ENCODE results near the gene CSGALNACT2.

CSGALNACT2 gene

DNA sequence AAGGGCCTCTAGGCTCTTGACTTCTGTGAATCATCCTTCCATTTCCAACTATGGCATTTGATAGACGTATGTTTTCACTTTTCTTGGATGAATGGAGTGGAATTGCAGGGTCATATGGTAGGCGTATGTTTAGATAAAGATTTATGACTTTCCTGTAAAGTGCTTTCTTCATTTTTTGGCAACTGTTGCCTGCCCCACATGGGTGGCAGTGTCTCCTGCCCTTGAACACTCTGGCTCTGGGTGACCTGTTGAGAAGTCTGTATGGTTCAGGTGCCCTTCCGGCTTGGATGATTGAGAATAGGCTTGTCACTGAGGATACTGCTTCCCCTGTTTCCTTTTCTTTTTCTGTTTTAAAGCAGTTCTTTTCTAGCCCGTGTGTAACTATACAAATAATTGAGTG is 38.3 kb upstream of the CSGALNACT2 start:
- no peaks in the 10 kb centered on the region for H4K20me1 ChIP-seq (ENCODE audit: insufficient read depth, low read length)
- H3K36me3 ChIP-seq (replicated peaks; ENCODE audit: low read depth, low read length), result no peaks in the 10 kb centered on the region
- no peak overlapping the region for H3K4me3 ChIP-seq (ENCODE audit: low read length)
- TF ChIP-seq, protein P1, sequence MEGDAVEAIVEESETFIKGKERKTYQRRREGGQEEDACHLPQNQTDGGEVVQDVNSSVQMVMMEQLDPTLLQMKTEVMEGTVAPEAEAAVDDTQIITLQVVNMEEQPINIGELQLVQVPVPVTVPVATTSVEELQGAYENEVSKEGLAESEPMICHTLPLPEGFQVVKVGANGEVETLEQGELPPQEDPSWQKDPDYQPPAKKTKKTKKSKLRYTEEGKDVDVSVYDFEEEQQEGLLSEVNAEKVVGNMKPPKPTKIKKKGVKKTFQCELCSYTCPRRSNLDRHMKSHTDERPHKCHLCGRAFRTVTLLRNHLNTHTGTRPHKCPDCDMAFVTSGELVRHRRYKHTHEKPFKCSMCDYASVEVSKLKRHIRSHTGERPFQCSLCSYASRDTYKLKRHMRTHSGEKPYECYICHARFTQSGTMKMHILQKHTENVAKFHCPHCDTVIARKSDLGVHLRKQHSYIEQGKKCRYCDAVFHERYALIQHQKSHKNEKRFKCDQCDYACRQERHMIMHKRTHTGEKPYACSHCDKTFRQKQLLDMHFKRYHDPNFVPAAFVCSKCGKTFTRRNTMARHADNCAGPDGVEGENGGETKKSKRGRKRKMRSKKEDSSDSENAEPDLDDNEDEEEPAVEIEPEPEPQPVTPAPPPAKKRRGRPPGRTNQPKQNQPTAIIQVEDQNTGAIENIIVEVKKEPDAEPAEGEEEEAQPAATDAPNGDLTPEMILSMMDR (IDR thresholded peaks at IDR 0.05; ENCODE audit: low read depth, low read length), result no peak
- no peak for TF ChIP-seq EZH2phosphoT487 (IDR thresholded peaks at IDR 0.05; ENCODE audit: low read depth)
- H3K79me2 ChIP-seq (ENCODE audit: low read length), result no peaks in the 10 kb centered on the region
- no peaks in the 10 kb centered on the region for H3K4me1 ChIP-seq (ENCODE audit: low read length)
- no peaks in the 10 kb centered on the region for H3K27me3 ChIP-seq (ENCODE audit: low read depth, low read length)
- H3K9me3 ChIP-seq (ENCODE audit: insufficient read depth, low read length), result no peaks in the 10 kb centered on the region
- H3K9ac ChIP-seq (ENCODE audit: low read length), result no peak overlapping the region
- H3K27ac ChIP-seq (ENCODE audit: low read length), result no peak overlapping the region
- no peak overlapping the region for H3K4me2 ChIP-seq (ENCODE audit: low read length)
- H2AFZ ChIP-seq (ENCODE audit: low read depth, low read length), result no peak overlapping the region

DNA sequence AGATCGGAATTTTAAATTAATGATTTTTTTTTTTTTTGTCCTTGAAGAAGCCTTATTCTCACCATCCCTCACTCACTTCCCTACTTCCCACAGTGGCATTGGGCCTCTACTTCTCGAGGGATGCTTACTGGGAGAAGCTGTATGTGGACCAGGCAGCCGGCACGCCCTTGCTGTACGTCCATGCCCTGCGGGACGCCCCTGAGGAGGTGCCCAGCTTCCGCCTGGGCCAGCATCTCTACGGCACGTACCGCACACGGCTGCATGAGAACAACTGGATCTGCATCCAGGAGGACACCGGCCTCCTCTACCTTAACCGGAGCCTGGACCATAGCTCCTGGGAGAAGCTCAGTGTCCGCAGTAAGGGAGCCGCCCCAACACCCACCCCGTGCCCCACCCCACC is 37.9 kb upstream of the CSGALNACT2 start:
- Histone ChIP-seq H3K9me3 (ENCODE audit: insufficient read depth, low read length) (no peaks in the 10 kb centered on the region), H3K36me3 (replicated peaks; ENCODE audit: low read depth, low read length) (no peaks in the 10 kb centered on the region), H2AFZ (ENCODE audit: low read depth, low read length) (no peak overlapping the region), H3K4me2 (ENCODE audit: low read length) (no peak overlapping the region), H3K79me2 (ENCODE audit: low read length) (no peaks in the 10 kb centered on the region), H3K27me3 (ENCODE audit: low read depth, low read length) (no peaks in the 10 kb centered on the region), H3K4me1 (ENCODE audit: low read length) (no peaks in the 10 kb centered on the region), H3K27ac (ENCODE audit: low read length) (no peak overlapping the region), H3K9ac (ENCODE audit: low read length) (no peak overlapping the region), H3K4me3 (ENCODE audit: low read length) (no peak overlapping the region), H4K20me1 (ENCODE audit: insufficient read depth, low read length) (no peaks in the 10 kb centered on the region)
- TF ChIP-seq EZH2phosphoT487 (IDR thresholded peaks at IDR 0.05; ENCODE audit: low read depth), result no peak
- TF ChIP-seq, protein P1 (IDR thresholded peaks at IDR 0.05; ENCODE audit: low read depth, low read length), result no peak

DNA sequence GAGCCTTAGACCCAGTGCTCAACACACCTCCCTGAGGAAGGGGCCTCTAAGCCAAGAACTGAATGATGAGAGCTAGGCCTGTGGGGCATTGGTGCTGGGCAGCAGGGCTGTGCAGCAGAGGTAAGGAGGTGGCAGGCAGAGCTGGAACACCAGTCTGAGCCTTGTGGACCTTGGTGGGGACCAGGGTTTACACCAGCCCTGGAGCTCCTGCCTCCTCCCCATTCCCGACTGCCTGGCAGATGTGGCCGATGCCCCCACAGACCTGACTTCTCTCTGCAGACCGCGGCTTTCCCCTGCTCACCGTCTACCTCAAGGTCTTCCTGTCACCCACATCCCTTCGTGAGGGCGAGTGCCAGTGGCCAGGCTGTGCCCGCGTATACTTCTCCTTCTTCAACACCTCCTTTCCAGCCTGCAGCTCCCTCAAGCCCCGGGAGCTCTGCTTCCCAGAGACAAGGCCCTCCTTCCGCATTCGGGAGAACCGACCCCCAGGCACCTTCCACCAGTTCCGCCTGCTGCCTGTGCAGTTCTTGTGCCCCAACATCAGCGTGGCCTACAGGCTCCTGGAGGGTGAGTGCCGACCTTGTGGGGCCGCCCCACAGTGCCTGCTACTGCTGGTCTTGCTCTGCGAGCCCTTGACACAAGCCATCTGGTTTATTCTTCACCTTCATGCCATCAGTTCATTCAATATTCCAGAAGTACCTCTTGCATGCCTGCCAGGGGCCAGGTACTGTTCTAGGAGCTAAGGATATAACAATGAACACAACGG is 36.0 kb upstream of the CSGALNACT2 start:
- no peaks in the 10 kb centered on the region for H3K79me2 ChIP-seq (ENCODE audit: low read length)
- no peak overlapping the region for H3K4me3 ChIP-seq (ENCODE audit: low read length)
- TF ChIP-seq, protein P1 (IDR thresholded peaks at IDR 0.05; ENCODE audit: low read depth, low read length), result no peak
- no peaks in the 10 kb centered on the region for H3K27me3 ChIP-seq (ENCODE audit: low read depth, low read length)
- H3K27ac ChIP-seq (ENCODE audit: low read length), result no peak overlapping the region
- H3K4me1 ChIP-seq (ENCODE audit: low read length), result peaks cover 5% of the 10 kb centered on the region; the same call in 1 of the 2 replicates
- no peak overlapping the region for H2AFZ ChIP-seq (ENCODE audit: low read depth, low read length)
- H3K9me3 ChIP-seq (ENCODE audit: insufficient read depth, low read length), result no peaks in the 10 kb centered on the region
- no peak overlapping the region for H3K4me2 ChIP-seq (ENCODE audit: low read length)
- no peaks in the 10 kb centered on the region for H3K36me3 ChIP-seq (replicated peaks; ENCODE audit: low read depth, low read length)
- no peak overlapping the region for H3K9ac ChIP-seq (ENCODE audit: low read length)
- H4K20me1 ChIP-seq (ENCODE audit: insufficient read depth, low read length), result no peaks in the 10 kb centered on the region

DNA sequence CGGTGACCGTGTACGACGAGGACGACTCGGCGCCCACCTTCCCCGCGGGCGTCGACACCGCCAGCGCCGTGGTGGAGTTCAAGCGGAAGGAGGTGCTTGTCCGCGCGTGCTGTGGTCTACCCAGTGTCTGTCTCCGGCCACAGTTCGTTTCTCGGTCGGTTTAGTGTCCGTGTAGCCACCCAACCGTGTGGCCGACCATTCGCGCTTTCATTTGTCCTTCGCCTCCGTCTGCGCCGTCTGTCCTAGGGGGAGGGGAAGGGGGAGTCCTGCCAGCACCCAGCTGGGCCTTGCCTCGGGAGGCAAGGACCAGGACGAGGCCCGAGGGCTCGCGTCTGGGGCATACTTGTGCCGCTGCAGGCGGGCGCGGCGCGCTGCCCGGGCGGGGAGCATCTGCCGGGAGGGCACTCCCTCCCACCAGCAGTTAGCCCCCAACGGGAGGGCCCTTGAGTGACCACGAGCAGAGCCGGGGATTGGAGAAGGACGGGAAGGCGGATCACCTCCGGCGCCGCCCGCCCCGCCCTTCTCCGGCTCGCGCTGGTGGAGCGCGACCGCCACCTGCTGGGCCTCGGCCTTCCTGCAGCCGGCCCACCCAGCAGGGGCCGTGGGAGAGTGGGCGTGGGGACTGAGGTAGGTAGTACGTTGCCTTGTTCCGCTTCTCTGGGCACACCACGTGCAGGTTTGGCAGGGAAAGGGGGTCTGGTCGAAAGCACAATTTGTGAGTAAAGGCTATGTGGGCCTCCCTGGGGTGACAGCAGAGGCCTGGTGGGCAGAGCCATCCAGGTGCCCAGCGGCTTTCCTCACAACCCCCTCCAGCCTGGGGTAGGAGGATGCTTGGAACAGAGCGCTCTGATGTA is 32.9 kb upstream of the CSGALNACT2 start:
- H4K20me1 ChIP-seq (ENCODE audit: insufficient read depth, low read length), result no peaks in the 10 kb centered on the region
- H2AFZ ChIP-seq (ENCODE audit: low read depth, low read length), result peak overlapping the region; percentile 87
- peak overlapping the region; percentile 89 for H3K4me2 ChIP-seq (ENCODE audit: low read length)
- H3K9me3 ChIP-seq (ENCODE audit: insufficient read depth, low read length), result no peaks in the 10 kb centered on the region
- TF ChIP-seq EZH2phosphoT487 (IDR thresholded peaks at IDR 0.05; ENCODE audit: low read depth), result no peak
- TF ChIP-seq, protein P1 (IDR thresholded peaks at IDR 0.05; ENCODE audit: low read depth, low read length), result peak; percentile 79
- no peak overlapping the region for H3K27ac ChIP-seq (ENCODE audit: low read length)
- H3K4me1 ChIP-seq (ENCODE audit: low read length), result peaks cover 11% of the 10 kb centered on the region
- no peaks in the 10 kb centered on the region for H3K27me3 ChIP-seq (ENCODE audit: low read depth, low read length)
- peak overlapping the region; percentile 74 for H3K4me3 ChIP-seq (ENCODE audit: low read length)
- H3K36me3 ChIP-seq (replicated peaks; ENCODE audit: low read depth, low read length), result no peaks in the 10 kb centered on the region
- no peaks in the 10 kb centered on the region for H3K79me2 ChIP-seq (ENCODE audit: low read length)
- no peak overlapping the region for H3K9ac ChIP-seq (ENCODE audit: low read length)

Data from OCI-LY3 (cell line).